Activated CD4-positive, alpha-beta T cell treated with anti-CD3 and anti-CD28 coated beads for 48 hours (primary cell): ENCODE measurements around the gene SLC23A1.
"Not testable (repeated sequence)": the region's sequence is repeated elsewhere in the genome, so short reads cannot be mapped to it uniquely, and the experiment has no call there.

Experiments
- DNase-seq: peaks from one replicate; pipeline ENCODE4 v3.0.0-alpha.2; 2020

Gene SLC23A1

DNA sequence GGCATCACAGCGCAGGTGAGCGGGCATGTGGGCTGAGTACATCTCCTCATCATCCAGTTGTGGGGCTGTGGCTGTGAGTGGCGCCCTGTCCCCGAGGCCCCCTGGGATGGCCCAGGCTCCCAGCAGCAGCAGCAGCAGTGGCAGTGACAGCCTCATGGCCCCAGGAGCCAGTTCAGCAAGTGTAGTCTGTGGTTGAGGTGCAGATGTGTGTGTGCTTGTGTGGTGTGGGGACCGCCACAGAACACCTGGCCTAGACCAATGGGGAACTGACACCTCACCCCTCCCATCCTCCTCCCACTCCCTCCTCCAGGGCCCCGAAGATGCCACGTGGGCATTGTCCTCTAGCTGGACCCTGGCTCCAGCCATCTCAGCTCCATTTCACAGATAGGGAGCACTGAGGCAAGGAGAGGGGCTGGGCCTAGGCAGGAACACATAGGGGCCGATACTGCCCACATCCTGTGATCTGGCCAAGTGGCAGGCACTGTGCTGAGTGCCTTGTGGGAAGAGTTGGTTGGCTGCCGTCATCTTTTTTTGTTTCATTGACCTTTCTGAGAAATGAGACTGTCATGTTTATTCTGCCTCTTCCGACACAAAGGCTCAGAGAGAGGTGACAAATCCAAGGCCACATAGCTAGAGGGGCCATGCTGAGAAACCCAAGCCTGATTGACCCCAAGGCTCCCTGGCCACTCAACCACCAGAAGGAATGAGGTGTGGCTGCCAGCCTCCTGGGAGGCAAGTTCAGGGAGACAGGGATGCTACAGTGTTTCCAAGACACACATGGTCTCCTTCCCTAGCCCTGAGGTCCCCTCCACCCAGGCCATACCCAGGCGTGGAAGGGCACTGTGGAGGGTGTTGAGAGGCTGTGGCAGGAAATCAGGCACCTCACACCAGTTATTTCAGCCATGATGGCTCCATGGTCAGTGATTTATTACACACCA is 6.9 kb upstream of the SLC23A1 start, which contains the start of gene MZB1:
Gene MZB1, minus strand, starts transcription at position 213 of the 938 bp plus-strand sequence. Its CDS starts 57 bp downstream, at position 156.
- DNase-seq = peak; percentile 74

DNA sequence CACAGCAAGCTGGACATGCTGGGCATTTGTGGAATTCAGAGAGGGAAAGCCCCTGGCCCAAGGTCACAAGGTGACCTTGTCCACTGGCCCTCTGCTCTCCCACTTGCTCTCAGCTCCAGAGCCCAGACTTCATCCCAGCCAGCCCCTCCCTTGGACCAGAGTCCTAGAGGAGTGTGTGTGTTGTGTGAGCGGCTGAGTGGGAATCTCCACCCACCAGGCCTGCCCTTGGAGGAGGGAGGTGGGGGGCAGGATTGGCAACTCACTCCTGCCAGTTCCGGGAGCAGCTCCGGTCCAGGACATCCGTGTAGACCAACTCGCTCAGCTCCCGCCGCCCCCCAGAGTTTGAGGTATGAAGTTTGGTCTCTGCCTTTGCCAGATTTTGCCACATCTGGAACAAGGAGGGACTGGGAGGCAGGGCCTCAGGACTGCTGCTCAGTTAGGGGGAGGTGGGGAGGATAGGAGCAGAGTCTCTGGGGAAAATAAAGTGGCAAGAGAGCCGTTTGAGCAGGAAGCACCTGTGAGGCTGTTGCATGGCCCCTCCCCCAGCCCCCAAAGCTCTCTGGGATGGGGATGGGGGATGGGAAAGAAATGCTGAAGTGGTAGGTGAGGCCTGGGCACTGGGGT is 5.2 kb upstream of the SLC23A1 start:
- no peak for DNase-seq

GRCh38 chr5:139387611-139388197 is 4.6 kb upstream of the SLC23A1 start:
- DNase-seq = no peak

GRCh38 chr5:139386956-139387355 is 3.9 kb upstream of the SLC23A1 start:
- not testable (repeated sequence) for DNase-seq

DNA sequence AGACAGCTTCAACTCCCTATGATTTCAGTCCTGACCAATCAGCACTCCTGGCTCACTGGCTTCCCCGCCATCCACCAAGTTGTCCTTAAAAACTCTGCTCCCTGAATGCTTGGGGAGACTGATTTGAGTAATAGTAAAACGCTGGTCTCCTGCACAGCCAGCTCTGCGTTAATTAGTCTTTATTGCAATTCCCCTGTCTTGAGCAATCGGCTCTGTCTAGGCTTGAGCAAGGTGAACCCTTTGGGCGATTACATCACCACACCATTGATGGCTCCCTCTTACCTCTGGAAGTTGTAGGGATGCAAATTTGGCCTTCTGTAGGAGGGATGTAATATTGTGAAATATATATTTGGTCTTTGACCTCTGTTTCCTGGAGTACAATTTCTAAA is 2.9 kb upstream of the SLC23A1 start:
- no peak for DNase-seq

- peak; percentile 36 for DNase-seq
Observed at GRCh38 chr5:139385061-139386049, 2.3 kb upstream of the SLC23A1 start.

DNA sequence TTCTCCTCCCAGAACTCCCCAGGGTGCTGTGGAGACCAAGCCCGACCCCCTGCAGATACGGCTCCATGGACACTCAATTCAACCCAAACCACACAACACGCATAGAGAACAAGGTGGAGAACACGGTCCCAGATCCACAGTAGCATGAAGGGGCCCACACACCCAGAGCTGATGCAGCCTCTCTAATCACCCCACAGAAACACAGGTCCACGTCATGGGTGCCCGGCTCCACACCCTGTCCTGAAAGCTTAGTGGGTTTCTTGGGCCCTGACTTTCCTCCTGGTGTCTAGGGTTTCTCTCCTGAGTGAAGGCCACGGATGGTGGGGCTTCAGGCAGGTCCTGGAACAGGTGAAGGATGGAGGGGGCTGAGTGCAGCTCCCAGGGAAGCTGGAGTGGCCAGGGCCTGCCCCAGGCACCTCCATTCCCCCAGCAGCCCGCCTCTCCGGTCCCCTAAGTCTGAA is 1.5 kb upstream of the SLC23A1 start:
- no peak for DNase-seq

- no peak for DNase-seq
Observed at GRCh38 chr5:139383993-139384590, 995 bp upstream of the SLC23A1 start.

- no peak for DNase-seq
Observed at GRCh38 chr5:139382807-139383206, 290 bp downstream of the SLC23A1 start.

DNA sequence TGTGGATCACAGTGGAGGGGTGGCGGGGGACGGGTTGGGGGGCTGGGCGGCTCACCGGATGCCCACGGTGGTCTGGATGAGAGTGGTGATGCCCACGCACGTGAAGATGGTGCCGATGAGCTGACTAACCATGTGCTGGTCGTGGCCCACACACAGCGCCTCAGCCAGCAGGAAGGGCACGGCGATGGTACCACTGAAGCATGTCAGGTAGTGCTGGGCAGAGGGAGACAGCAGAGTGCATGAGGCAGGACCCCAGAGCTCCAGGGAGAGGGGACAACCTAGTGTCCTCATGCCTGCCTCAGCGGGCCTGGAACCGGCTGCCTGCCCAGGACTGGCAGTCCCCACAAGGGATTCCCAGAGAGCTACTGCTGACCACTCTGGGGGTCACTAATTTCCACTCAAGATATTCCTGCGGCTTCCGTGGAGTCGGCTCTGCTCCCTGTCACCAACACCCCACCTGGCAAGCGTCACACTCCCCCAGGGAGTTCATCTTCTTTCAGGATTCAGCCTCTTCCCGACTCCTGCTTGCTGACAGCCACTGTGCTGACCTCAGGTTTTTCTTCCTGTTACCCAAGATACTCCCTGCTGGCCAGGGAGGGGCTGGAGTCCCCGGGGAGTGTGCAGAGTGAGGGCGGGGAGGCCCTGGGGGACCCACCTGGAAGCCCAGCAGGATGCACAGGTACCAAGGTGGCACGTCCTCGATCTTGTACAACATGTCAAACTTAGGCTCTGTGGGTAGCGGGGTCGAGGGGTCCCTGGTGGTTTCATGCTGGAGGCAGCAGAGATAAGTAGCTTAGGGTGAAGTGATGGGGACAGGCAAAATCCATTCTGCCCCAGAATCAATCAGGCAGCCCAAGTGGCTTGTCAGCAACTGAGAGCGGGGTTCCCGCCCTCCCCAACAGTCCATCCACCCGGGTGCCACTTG is 998 bp downstream of the SLC23A1 start:
- no peak for DNase-seq

GRCh38 chr5:139379626-139380449 is 3.3 kb downstream of the SLC23A1 start:
- no peak for DNase-seq

GRCh38 chr5:139378941-139379361 is 4.1 kb downstream of the SLC23A1 start:
- no peak for DNase-seq

- DNase-seq = no peak
Observed at GRCh38 chr5:139378101-139378825, 4.8 kb downstream of the SLC23A1 start.

- no peak for DNase-seq
Observed at GRCh38 chr5:139377226-139377625, 5.9 kb downstream of the SLC23A1 start.

DNA sequence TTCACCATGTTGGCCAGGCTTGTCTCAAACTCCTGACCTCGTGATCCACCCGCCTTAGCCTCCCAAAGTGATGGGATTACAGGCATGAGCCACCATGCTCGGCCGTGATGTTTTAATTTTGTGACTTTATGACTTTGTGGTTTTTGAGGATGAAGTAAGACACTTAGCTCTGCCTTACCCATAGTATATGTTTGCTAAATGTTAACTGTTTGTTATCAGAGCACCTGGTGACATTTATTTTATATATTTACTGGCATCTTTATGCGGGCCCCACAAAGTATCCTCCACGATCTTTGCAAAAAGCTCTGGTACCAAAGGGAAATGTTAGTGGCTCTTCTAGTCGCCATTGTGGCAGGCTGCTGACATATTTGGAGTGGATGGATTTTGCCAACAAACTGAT is 6.7 kb downstream of the SLC23A1 start:
- DNase-seq = no peak

DNA sequence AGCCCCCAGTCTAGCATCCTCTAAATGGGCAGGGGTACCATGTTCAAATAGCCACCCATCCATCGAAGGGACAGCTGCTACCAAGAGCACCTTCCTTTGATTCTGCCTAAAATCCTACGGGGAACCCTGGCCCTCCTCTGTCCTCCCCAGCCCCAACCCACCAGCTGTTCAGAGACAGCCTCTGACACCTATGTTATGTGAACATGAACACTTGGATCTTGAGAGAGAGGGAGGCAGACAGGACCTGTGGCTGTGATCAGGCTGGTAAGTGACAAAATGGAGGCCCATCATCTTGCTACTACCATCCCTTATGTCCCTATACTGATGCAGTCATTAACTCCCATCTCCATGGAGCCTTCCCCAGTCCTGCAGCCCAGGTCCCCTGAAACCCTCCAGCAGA is 8.2 kb downstream of the SLC23A1 start:
- DNase-seq = no peak

DNA sequence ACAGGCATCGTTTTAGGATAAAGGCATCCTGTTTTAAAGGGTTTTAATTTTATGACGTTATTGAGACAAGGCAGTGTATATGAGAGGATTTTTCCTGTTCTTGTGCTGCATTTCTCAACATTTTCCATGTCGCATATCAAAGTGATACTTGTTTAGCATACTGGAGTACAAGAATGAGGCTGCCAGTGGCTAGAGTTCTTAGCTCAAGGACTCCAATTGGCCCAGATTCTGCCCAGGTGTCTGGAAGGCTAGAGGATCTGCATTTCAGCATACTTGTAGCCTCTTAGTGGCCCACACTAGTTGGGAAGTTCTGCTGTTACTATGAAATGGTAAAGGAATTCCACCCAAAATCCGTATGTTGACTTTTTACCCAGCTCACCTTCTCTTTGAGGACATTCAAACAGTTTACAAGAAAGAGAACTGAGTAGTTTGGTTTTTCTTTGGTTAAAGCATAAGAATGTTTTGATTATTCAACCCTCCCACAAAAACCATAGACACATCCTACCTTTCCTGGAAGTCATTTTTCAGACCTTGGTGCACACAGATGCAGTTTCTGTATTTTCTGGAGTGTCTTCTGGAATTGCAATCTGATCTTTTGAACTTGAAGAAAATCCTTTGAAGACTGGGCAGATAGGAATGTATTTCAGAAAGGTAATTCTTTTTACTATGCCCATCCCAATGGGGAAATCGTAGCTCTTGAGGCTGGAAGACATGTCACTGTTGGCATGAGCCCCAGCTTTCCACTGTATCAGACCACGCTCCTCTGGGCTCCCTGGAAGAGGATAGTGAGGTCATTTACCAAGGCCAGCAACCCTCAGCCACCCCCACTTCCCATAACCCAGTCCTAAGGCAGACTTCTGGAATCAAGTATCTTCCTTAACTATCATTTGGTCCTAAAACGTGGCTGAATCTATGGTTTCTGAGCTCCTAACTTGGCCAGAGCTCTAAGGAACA is 11.3 kb downstream of the SLC23A1 start:
- no peak for DNase-seq

GRCh38 chr5:139369181-139369580 is 13.9 kb downstream of the SLC23A1 start:
- DNase-seq = no peak
